Measurements from ENCODE around the gene CNNM1. TPM values are rescaled to one million over a fixed set of nuclear protein-coding genes. Genes with fewer than 3 reads are reported as not detected.

The CNNM1 gene
- total RNA-seq, 1 donor from 2014 or later, result 0.14 TPM

DNA sequence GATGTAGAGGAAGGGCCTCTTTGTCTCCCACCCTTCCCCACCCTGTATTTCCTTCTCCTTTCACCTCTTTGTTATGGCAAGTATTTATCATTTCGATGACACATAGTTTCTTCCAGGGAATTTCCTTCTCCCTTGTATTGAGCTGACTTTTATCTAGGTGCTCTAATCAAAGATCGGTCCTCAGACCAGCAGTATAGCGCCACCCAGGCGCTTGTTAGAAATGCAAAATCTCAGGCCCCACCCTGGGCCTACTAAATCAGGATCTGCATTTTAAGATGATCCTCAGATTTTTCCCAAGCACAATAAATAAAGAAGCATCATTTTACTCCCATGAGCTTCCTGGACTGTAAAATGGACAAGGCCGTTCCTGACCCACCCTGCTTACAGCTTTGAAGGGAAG is 113.2 kb downstream of the CNNM1 start:
- intact Hi-C loops (cut with micrococcal nuclease), result no loop called here

DNA sequence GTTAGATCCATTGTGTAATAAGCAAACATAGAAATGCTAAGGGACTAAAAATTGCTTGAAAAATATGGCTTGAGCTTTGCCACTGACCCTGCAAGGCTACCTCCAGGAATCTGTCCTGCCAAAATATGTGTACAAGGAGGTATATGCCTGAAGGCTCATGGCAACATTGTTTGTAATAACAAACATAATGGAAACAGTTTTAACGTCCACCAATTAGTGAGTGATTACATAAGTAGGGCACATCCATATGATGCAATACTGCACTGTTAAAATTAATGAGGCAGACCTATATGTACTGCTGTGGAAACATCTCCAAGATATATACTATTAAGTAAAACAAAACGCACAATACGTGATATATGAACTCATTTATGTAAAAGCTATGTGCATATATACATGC is 114.3 kb downstream of the CNNM1 start:
- intact Hi-C loops (cut with micrococcal nuclease), result no loop called here

Other genes with a start within 250 kb of the CNNM1 start
- gene HPSE2, start 93.5 kb upstream of the CNNM1 start, total RNA-seq, result not detected in 2 replicates
- 23.3 and 26.7 TPM in 2 replicates for gene GOT1, start 101.3 kb downstream of the CNNM1 start, total RNA-seq
- gene NKX2-3, start 203.6 kb downstream of the CNNM1 start, total RNA-seq, result not detected in 2 replicates

All from T-helper 2 cell treated with Interferon-gamma antibody and Interleukin-4, amounts not matched to agents 100 ng/mL and 5 ng/mL, for 36 hours (primary cell).